HG03575 (cell line): ENCODE results near the gene RXRB.
A peak's percentile ranks its signal among the peaks of the same experiment; 100 is the strongest.
"Not testable (repeated sequence)": the region's sequence is repeated elsewhere in the genome, so short reads cannot be mapped to it uniquely, and the experiment has no call there.

Experiments used
- ATAC-seq: cut with Tn5 transposase; IDR thresholded peaks from one replicate; pipeline ENCODE4 v1.9.1; 2021; ENCODE audit not compliant: unreplicated experiment, insufficient number of reproducible peaks, low FRiP score; ENCODE audit errors: extremely low read depth

RXRB gene

DNA sequence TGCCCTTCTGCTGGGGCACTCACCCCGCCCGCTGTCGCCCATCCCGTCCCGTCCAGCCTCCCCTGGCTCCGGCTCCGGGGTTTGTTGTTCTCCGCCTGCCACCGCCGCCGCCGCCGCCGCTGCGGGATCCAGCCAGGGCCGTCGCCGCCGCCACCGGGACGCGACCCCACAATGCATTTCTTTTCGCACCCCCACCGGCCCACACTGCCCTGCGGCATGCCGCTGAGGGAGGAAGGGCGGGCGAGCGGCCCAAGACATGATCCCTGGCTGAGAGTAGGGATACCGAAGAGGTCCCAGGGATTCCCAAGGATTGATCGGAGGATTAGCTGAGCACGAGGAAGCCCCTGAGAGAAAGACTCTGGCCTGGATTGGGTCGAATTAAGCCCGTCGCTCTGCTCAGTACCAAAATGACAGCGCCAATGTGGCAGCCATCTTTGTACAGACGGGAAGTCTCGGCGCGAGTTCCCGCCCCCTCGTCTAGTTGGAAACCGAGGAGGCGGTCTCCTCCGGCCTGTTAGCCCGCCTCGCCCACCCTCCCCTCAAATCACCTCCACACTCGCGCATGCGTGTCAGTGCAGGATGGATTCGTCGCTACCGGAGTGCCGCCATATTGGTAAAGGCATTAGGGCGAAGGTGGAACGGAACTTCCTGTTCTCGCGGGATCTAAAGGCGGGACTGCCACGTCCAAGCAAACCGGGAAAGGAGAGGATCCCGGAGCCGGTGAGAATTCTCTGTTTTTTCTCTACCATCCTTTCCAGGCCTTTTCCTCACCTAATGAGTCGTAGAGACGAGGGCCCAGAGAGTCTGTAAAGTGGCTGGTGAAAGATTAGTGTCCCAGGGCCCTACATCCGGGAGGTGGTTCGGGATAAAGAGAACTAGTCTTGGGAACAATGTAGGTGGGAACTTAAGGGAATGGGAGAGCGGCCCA, at the start of gene RXRB, which contains the start of gene SLC39A7:
Gene RXRB, minus strand, starts transcription at position 447 of the 928 bp plus-strand sequence. Its CDS starts 189 bp downstream, at position 258.
Gene SLC39A7, plus strand, starts transcription at position 649 of the 928 bp plus-strand sequence. CDS start 379 bp downstream, outside the sequence.
- ATAC-seq, result no peak

DNA sequence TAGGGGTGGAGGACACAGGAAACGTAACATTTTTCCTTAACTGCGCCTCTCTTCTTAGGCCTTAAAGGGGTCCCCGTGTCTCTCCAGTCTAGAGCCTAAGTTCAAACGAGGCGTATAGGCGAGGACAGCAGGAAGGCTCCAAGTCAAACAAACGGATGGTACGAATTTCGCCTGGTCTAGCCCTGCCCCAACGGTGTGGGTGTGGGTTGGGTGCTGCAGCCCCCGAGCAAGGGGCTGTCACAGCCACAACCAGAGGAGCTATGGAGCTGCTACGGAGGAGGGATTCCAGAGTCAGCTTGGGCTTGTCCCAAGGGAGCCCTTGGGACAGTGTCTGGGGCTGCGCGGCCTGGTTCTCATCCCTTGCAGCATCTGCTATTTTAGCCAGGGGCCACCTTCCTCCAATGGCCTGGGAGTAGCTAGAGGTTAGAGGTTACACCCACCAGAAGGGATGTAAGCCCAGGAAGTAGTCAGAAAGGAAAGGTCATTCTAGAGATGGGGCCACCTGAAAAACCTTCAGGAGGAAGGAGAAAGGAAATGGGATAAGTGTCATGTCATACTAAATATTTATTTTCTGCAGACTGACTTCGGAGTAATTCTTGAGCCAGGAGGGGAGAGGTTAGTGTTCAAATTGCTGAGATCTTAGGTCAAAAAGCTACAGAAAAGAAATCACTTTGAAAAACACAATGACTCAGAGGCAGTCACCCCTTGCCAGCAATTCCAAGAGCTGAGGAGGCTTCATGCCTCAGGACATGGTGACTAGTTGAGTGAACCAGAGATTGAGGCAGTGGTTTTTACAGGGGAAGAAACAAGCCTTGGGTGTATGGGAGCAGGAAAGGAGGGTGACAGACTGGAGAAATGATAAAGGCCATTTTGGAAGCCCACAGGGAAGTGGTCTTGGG, 49.5 kb upstream of the RXRB start:
- no peak for ATAC-seq

DNA sequence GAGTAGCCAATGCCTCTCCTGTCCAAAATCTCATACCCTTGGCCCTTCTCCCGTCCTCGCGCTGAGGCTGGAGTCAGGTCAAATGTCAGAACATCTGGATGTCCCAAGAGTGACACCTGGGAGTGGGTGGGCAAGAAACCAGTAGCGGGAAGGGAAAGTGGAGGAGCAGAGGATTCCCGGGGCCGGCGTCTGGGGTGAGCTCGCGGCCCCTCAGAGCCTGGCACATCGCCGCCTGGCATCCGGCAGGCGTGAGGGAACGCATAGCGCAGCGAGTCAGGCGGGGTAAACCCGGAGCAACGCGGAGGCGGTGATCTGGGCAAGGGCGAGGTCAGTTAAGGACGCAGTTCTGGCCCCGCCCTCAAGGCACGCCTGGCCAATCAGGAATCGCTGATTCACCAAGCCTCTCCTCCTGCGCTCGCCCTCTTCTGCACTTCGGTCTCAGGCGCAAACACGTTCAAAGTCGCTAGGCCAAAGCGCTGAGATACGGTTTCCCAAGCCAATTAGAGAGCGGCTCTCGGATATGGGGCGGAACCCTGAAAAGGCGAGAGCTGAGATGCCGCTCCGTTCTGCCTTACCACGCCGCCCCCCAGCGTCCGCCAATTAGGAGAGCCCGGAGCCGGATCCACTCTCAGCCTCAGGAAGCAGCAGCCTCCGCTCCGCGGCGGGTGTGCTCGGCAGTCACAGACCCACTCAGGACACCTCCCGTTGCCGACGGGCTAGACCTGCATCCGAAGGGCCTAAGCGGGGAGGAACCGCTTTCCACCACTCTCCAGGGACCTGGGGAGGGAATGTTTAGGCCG, 48.7 kb upstream of the RXRB start:
- peak; percentile 37 for ATAC-seq

DNA sequence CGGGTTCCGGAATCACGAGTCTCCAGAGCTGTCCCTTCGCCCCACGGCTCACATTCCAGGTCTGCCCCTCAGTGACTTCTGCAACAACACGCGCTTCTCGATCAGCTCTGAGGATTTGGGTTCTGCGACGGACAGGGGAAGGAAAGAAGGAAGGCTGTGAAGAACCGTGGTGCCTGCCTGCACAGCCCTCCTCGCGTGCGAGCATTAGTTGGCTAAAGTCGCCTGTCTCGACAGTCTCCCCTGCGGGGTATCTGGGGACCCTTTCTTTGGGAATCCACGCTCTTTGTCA, 48.1 kb upstream of the RXRB start:
- ATAC-seq, result no peak

DNA sequence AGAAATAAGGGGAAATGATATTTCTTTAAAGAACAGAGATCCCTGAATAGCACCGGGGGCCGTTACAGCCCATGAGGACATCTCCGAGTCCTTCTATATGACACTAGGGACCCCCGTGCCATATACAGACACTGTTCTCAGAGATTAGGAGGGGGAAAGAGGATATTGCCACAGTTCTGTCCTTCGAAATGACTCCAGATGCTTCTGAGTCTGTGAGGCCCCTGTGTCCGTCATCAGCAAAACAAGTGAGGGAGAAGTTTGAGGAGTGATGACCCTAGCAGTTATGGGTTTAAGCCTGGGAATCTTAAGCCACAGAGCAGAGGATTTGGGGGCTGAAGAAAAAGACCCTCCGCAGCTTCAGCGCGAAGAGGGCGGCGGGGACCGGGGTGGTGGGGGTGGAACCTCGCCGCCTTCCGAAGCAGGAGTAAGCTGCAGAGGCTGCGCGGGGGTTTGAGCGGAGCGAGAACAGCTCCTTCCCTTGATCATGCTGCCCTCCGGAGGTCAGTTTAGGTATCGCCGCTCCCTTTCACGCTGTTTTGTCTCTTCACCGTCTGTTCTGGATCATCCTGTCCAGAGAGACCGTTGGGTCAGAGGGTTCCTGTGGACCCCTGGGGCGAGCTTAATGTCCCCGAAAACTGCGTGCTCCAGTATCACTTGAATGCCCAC, 47.6 kb upstream of the RXRB start:
- no peak for ATAC-seq

DNA sequence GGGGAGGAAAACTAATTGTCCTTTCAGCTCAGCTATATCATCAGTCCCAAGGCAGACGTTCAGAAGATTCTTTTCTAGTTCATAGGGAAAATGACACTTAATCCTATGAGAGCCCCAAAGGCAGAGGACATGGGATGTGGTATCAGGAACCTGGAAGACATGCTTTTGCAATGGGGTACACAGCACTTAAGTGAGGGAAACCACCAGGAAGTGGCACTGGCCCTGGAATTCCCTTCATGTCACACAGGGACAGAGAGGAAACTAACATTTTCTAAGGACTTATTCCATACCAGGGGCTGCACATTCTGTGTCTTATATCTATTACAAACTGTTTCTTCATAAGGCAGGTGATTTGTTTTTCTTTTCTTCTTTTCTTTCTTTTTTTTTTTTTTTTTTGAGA, 43.0 kb upstream of the RXRB start:
- no peak for ATAC-seq

DNA sequence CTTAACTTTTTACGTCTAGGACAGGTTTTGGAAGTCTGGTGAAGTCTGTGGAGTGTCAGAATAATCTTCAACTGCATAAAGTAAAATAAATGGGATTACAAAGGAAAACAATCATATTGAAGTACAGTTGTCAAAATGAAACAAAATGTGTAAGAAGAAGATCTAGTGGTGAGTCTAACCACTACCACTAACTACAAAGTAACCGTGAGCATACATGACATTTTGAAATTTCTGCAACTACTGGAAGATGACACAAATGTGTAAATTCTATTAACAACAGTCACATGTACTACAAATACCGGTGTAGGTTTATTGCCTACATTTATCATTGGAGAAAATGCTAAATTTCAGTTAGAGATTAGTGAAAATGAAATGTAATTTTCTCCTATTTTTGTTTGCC, 41.5 kb upstream of the RXRB start:
- no peak for ATAC-seq

DNA sequence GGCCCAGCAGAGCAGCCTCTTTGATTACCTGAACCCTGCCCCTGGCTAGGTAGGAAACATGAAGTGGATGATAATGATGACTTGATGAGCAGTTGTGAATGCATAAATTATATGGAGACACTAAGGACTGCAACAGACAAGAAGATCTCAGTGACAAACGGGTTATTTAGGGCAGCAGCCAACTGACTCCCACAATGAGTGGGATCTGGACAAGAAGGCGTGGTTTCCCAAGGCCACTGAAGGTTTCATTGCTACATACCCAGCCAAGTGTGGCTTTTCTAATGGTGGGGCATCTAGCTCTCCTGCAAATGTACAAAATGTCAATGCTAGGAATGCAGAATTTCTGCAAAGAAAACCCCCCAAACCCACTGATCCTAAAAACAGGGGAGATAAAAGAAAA, 37.3 kb upstream of the RXRB start:
- no peak for ATAC-seq

DNA sequence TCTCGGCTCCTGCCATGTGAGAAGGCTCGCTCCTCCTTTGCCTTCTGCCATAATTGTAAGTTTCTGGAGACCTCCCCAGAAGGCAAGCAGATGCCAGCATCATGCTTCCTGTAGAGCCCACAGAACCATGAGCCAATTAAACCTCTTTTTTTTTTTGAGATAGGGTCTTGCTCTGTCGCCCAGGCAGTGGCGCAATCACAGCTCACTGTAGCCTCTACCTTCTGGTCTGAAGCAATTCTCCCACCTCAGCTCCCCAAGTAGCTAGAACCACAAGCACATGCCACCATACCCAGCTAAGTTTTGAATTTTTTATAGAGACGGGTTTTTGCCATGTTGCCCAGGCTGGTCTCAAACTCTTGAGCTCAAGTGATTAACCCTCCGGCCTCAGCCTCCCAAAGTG, 36.4 kb upstream of the RXRB start:
- ATAC-seq, result no peak

DNA sequence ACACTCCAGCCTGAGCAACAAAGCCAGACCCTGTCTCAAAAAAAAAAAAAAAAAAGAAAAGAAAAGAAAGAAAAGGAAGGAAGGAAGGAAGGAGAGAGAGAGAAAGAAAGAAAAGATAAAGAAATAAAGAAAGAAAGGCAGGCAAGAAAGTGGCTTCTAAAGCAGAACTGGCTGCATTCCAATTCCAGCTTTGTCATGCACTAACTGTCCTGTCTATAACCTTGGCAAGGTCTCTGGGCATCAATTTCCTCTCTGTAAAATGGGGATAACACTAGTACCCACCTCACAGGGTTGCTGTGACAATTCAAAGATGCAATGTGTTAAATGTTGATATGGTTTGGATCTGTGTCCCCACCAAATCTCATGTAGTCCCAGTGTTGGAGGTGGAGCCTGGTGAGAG, 35.9 kb upstream of the RXRB start:
- no peak for ATAC-seq

DNA sequence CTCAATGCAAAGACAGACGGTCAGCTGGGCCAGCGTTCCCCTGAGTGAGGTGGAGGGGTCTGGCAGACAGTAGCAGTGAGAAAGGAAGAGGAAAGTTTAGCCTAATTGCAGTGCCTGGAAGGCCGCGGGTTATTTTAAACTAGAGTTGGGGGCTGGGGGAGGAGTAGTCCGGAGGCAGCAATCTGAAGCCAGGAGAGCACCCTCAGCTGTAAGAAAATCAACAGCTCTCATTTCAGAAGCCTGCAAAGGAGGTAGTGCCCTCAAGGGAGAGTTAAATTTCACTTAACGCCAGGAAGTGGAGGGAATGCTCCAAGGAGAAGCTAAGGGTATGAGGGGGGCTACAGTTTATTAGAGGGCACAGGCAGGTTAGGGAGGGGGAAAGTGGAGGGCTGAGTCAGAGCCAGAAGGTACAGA, 34.8 kb upstream of the RXRB start:
- ATAC-seq, result no peak

DNA sequence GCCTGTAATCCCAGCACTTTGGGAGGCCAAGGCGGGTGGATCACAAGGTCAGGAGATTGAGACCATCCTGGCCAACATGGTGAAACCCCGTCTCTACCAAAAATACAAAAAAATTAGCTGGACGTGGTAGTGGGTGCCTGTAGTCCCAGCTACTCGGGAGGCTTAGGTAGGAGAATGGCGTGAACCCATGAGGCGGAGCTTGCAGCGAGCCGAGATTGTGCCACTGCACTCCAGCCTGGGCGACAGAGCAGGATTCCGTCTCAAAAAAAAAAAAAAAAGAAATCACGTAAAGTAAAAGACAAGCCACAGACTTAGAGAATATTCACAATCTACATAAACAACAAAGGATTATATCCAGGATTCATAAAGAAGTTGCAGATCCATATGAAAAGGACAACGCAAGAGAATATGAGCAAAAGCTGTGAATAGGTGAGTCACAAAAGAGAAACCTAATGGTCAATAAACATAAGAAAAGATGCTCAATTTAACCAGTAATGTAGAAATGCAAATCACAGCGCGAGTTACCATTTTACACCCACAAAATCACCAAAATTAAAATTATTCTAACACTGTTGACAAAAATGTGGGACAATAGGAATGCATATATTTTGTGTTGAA, 26.1 kb upstream of the RXRB start:
- ATAC-seq, result not testable (repeated sequence)

DNA sequence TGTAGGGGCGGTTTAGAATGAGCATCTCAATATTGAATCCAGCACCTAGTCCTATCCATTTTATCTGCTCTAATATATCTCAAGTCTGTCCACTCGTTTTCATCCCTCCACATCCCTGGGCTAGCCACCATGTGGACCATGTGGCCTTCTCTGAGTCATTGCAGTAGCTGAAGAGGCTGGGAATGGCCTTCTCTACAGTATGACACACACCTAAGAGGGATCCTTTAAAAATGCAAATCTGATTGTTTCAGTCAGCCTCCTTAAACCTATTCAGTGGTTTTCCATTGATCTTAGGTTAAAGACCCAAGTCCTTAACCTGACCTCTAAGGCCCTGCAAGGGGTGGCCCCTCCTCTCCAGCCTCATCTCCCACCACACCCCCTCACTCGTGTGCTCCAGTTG, 17.2 kb upstream of the RXRB start:
- no peak for ATAC-seq

DNA sequence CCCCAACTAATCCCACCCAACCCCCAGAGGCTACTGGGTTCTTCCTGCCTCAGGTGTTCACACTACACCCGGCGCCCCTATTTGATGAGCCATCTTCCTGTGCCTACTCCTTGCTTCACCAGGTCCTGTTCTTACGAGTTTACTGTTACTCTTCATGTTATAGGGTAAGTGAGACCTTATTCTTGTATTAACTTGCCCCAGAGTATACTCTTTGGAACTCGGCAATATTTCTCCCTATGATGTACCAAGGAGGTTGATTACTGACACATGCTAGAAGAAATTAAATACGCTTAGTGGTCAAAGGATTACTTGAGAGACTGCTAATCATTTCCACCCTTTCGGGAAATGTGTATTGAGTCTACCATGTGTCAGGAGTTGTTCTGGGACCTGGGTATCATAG, 16.8 kb upstream of the RXRB start:
- no peak for ATAC-seq

DNA sequence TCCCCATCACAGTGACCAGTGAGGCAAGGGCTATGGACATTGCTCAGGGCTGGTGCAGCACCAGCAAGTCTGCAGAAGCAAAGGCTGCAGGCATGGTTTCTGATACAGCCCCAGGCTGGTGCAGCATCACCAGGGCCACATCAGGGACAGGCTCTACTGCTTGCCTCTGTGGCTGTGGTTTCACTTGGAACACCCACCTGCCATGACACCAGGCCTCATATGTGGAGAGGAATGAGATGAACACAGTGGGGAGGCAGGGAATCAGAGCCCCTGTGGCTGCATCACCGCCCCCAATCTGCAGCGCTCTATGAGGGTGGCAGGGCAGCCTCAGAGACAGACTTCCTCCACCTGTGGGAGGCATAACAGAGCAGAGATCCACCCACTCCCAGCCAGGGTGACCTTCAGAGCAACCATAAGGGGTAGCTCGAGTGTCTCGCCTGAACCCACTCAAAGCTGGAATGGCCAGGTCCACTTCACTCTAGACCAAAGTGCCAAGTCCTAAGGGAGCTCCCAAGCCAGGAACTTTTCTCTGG, 15.7 kb upstream of the RXRB start:
- no peak for ATAC-seq

DNA sequence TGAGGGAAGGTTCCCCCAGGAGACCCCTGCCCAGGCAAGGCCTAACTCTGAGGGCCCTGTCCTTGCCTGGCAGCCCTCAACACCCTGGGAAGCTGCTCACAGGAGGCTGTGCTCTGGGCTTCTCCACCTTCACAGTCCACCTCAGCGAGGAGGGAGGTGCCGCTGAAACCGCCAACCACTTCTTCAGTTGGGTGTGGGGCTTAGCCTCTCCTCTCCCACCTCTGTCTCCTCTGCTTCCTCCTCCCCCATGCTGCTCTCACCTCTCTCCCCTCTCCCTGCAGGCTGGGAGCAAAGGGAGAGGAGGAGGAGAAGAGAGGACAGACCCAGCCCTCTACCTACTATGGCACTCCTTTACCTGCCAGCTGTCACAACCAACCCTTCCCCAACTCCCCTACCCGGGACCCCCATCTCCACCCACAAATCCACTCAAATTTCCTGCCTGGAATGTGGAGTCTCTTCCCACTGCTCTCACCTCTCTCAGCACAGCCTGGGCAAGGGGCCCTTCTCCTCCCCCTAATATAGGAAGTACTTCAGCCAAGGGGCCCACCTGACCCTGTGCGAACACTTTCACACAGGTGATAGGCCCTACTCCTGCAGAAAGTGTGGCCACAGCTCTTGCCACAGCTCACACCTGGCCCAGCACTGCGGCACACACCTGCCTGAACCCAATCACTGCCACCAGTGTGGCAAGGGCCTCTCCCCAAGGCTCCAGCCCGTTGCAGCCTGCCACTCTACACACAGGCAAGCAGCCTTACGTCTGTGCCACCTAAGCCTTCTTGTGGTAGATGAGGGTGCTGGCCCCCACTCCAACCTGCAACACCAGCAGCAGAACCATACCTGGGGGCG, 15.0 kb upstream of the RXRB start:
- no peak for ATAC-seq

DNA sequence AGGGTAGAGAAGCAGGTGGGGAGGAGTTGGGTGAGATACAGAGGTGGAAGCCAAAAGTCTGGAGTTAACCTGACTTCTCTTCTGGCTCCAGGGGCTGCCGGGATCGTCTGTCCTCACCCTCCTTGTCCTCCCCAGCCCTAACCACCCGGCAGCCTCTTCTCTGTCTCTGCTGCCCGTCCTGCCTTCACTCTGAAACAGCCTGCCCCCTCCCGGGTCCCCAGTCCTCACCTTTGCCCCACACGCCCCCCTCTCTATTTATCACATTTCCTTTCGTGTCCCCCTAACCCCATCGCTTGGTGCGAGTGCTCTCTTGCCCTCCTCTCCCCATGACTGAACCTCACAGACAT, 13.5 kb upstream of the RXRB start:
- ATAC-seq, result no peak
